GM12874 (cell line): ENCODE data around the gene SAMD4A.

Experiments used
- CTCF ChIP-seq: IDR thresholded peaks from 2 replicates; pipeline ENCODE4 v1.5.1; 2011; ENCODE audit warnings: low read depth, mild to moderate bottlenecking, control low read depth, low read length, moderate library complexity; ENCODE audit not compliant: insufficient read depth

SAMD4A gene

GRCh38 chr14:54639611-54640010, 72.7 kb downstream of the SAMD4A start:
- TF ChIP-seq CTCF, result no peak

GRCh38 chr14:54640506-54640905, 73.6 kb downstream of the SAMD4A start:
- no peak for TF ChIP-seq CTCF

GRCh38 chr14:54642121-54642520, 75.2 kb downstream of the SAMD4A start:
- no peak for TF ChIP-seq CTCF

GRCh38 chr14:54642801-54643695, 76.1 kb downstream of the SAMD4A start:
- TF ChIP-seq CTCF, result no peak

DNA sequence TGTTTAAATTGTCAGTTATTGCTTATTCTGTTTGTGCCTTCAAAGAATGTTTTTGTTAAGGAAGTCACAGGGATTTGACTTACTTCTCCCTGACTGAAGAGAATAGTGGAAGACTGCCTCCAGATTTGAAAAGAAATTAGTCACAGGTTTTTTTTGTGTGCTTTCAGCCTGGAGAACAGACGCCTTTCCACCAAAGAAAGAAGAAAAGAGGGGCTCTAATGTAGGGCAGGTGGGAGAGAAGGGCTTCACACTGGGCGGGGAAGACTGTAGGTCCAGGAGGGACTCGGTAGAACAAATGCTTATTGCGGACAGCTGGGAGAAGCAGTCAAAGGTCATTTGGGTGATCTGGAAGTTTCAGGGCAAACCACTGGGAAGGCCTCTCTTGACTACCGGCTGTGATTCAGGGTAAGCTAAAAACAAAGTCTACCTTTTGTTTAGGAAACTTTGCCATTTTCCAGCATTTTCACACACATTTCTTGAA, 76.8 kb downstream of the SAMD4A start:
- no peak for TF ChIP-seq CTCF

- TF ChIP-seq CTCF, result no peak
Measured at GRCh38 chr14:54645639-54646038, 78.7 kb downstream of the SAMD4A start.

DNA sequence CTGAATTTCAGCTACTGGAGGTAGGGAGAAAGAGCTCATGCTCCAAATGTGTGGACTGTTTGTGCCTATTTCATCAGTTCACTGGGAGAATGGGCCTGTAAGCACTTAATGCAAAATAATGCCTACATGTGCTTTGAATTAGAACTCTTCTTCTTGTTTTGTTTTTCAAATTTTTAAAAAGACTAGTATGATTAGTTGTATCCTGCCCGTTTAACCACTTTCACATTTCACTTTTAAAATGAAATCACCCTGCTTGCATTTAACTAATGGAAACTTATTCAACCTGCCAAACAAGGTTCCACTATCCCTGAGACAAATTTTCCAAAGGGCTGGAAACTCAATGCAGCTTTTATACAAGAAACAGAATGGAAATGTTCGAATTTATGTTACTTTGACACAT, 79.7 kb downstream of the SAMD4A start:
- no peak for TF ChIP-seq CTCF
